WTC11 (cell line): ENCODE results near the gene TOMM5. TPM values are rescaled to one million over a fixed set of nuclear protein-coding genes. Genes with fewer than 3 reads are reported as not detected.

Experiments used
- ATAC-seq: fragments of 200-7000 bp; cut with Tn5 transposase; 2 replicates; pipeline ENCODE4 v1.10.0; 2021; ENCODE audit warnings: mild to moderate bottlenecking, moderate library complexity
- CTCF ChIA-PET: fragments of 300-600 bp; sonication (Branson Sonifier 250); formaldehyde crosslinking; loops from one replicate; lab custom pipeline; 2021; ENCODE audit warnings: antibody characterized with exemption; lab: Charles Lee
- POLR2A ChIA-PET: fragments of 350-600 bp; sonication (Branson Sonifier 250); formaldehyde crosslinking; loops from one replicate; lab custom pipeline; 2021; ENCODE audit warnings: antibody characterized with exemption; lab: Charles Lee
- DNase-seq: peaks from one replicate; pipeline ENCODE4 v3.0.0; 2021; ENCODE audit warnings: low spot score
- H3K27ac Mint-ChIP-seq: 2 replicates; pipeline ENCODE4 v1.8.0; 2021; ENCODE audit warnings: mixed read lengths
- H3K27me3 Mint-ChIP-seq: 2 replicates; pipeline ENCODE4 v1.8.0; 2021; ENCODE audit warnings: low read depth, mild to moderate bottlenecking, moderate library complexity, mixed read lengths
- H3K36me3 Mint-ChIP-seq: 2 replicates; pipeline ENCODE4 v1.8.0; 2021; ENCODE audit warnings: mixed read lengths
- H3K4me1 Mint-ChIP-seq: 2 replicates; pipeline ENCODE4 v1.8.0; 2022; ENCODE audit warnings: mixed read lengths
- H3K4me3 Mint-ChIP-seq: 2 replicates; pipeline ENCODE4 v1.8.0; 2021; ENCODE audit warnings: mild to moderate bottlenecking, moderate library complexity, mixed read lengths
- H3K9me3 Mint-ChIP-seq: 2 replicates; pipeline ENCODE4 v1.8.0; 2021; ENCODE audit warnings: mixed read lengths
- AR ChIP-seq: fragments of 250-450 bp; sonication (Bioruptor Pico); IDR thresholded peaks from 2 replicates; pipeline ENCODE4 v1.9.0; 2021; ENCODE audit warnings: mild to moderate bottlenecking
- ATF1 ChIP-seq: sonication (generic); formaldehyde crosslinking; IDR thresholded peaks from 2 replicates; pipeline ENCODE4 v1.8.1; 2023; ENCODE audit warnings: mild to moderate bottlenecking, moderate library complexity, missing genetic modification reagents
- CREB1 ChIP-seq: sonication (generic); formaldehyde crosslinking; IDR thresholded peaks from 2 replicates; pipeline ENCODE4 v1.8.0; 2023; ENCODE audit warnings: mild to moderate bottlenecking, missing genetic modification reagents
- FOXP1 ChIP-seq: sonication (generic); formaldehyde crosslinking; IDR thresholded peaks from 2 replicates; pipeline ENCODE4 v1.8.0; 2022; ENCODE audit warnings: missing genetic modification reagents, mild to moderate bottlenecking, moderate library complexity, borderline replicate concordance
- GTF2I ChIP-seq: fragments of 250-450 bp; sonication (Bioruptor Pico); conservative IDR thresholded peaks from 2 replicates; pipeline ENCODE4 v1.4.0; 2021; ENCODE audit warnings: mild to moderate bottlenecking
- HMGA2 ChIP-seq: fragments of 250-450 bp; sonication (Bioruptor Pico); IDR thresholded peaks from 2 replicates; pipeline ENCODE4 v1.4.0; 2021; ENCODE audit warnings: mild to moderate bottlenecking, moderate library complexity
- JUN ChIP-seq: sonication (generic); formaldehyde crosslinking; IDR thresholded peaks from 2 replicates; pipeline ENCODE4 v1.8.0; 2023; ENCODE audit warnings: mild to moderate bottlenecking, missing genetic modification reagents
- KAT7 ChIP-seq: sonication (generic); formaldehyde crosslinking; IDR thresholded peaks from 2 replicates; pipeline ENCODE4 v1.8.1; 2023; ENCODE audit warnings: missing genetic modification reagents, mild to moderate bottlenecking, borderline replicate concordance
- MLX ChIP-seq: sonication (generic); formaldehyde crosslinking; IDR thresholded peaks from 2 replicates; pipeline ENCODE4 v1.8.1; 2023; ENCODE audit warnings: mild to moderate bottlenecking, missing genetic modification reagents, moderate library complexity
- NFATC4 ChIP-seq: fragments of 250-450 bp; sonication (Bioruptor Pico); IDR thresholded peaks from 2 replicates; pipeline ENCODE4 v1.9.0; 2021; ENCODE audit warnings: mild to moderate bottlenecking
- NR2C2 ChIP-seq: sonication (generic); formaldehyde crosslinking; IDR thresholded peaks from 2 replicates; pipeline ENCODE4 v1.8.0; 2022; ENCODE audit warnings: mild to moderate bottlenecking, missing genetic modification reagents
- PRRX2 ChIP-seq: fragments of 250-450 bp; sonication (Bioruptor Pico); IDR thresholded peaks from 2 replicates; pipeline ENCODE4 v1.8.0; 2021; ENCODE audit warnings: mild to moderate bottlenecking
- SP1 ChIP-seq: sonication (generic); formaldehyde crosslinking; conservative IDR thresholded peaks from 2 replicates; pipeline ENCODE4 v1.8.1; 2022; ENCODE audit warnings: missing genetic modification reagents
- ZNF138 ChIP-seq: sonication (generic); formaldehyde crosslinking; conservative IDR thresholded peaks from 2 replicates; pipeline ENCODE4 v1.8.1; 2022; ENCODE audit warnings: mild to moderate bottlenecking, moderate library complexity, missing genetic modification reagents
- ZNF263 ChIP-seq: sonication (generic); formaldehyde crosslinking; IDR thresholded peaks from 2 replicates; pipeline ENCODE4 v1.8.1; 2022; ENCODE audit warnings: low read depth, mild to moderate bottlenecking, moderate library complexity, missing genetic modification reagents
- ZNF671 ChIP-seq: fragments of 250-450 bp; sonication (Bioruptor Pico); IDR thresholded peaks from 2 replicates; pipeline ENCODE4 v1.8.0; 2021; ENCODE audit warnings: mild to moderate bottlenecking
- total RNA-seq: library from RNA; stranded (reverse); gene quantifications from 3 replicates; pipeline ENCODE4 v1.2.3, GENCODE V29; 2021
- TF ChIP-seq, protein P1 (sequence below): sonication (generic); formaldehyde crosslinking; IDR thresholded peaks from 2 replicates; pipeline ENCODE4 v1.8.1; 2022; ENCODE audit warnings: mild to moderate bottlenecking, moderate library complexity, missing genetic modification reagents
- TF ChIP-seq, protein P2 (sequence below): sonication (generic); formaldehyde crosslinking; IDR thresholded peaks from 2 replicates; pipeline ENCODE4 v1.8.0; 2023; ENCODE audit warnings: mild to moderate bottlenecking, missing genetic modification reagents

Gene TOMM5
- total RNA-seq, 1 experiment from 2014 or later, result 112 TPM

- no peak for TF ChIP-seq ATF1
Measured at GRCh38 chr9:37618817-37619216, 26.4 kb upstream of the TOMM5 start (continued).

GRCh38 chr9:37617832-37618231, 25.4 kb upstream of the TOMM5 start:
- POLR2A ChIA-PET, result interaction anchor here (0.5 kb wide), 1 partner anchor 120 kb away, joined by 3 read pairs; no protein-coding TSS in a partner anchor
- no peaks in the 10 kb centered on the region for H3K36me3 Mint-ChIP-seq
- no peak overlapping the region for H3K27ac Mint-ChIP-seq
- CTCF ChIA-PET, result no interaction called here
- H3K4me3 Mint-ChIP-seq, result no peak overlapping the region
- no peak; the same call in 1 of the 2 replicates for ATAC-seq
- H3K9me3 Mint-ChIP-seq, result no peaks in the 10 kb centered on the region
- DNase-seq, result no peak
- H3K4me1 Mint-ChIP-seq, result peaks cover 5% of the 10 kb centered on the region; the same call in 1 of the 2 replicates
- no peak for TF ChIP-seq KAT7
- no peak for TF ChIP-seq NR2C2 (CRISPR knock-in tag)
- TF ChIP-seq CREB1 (CRISPR knock-in tag), result no peak
- TF ChIP-seq HMGA2 (CRISPR knock-in tag), result no peak
- no peak for TF ChIP-seq ATF1
- TF ChIP-seq MLX (CRISPR knock-in tag), result no peak
- TF ChIP-seq PRRX2 (CRISPR knock-in tag), result no peak
- H3K27me3 Mint-ChIP-seq, result no peaks in the 10 kb centered on the region

DNA sequence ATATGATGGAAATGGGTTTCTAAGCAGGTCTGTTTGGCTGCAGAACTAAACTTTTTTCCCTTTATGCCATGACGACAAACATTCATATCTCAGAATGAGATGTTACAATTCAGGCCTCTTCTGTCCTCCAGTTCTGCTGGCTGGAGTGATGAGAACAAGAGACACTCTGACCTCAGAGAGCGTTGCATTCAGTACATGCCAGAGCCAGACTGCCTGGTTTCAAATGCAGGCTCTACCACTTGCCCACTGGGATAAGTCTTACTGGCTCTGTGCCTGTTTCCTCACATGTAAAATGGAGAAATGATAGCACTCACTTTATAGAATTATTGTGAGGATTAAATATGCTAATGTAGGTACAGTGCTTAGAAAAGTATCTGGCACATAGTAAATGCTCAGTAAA, 24.8 kb upstream of the TOMM5 start:
- Mint-ChIP-seq H3K27ac (no peak overlapping the region), H3K4me3 (no peak overlapping the region), H3K27me3 (no peaks in the 10 kb centered on the region), H3K4me1 (peaks cover 5% of the 10 kb centered on the region; the same call in 1 of the 2 replicates), H3K36me3 (no peaks in the 10 kb centered on the region), H3K9me3 (no peaks in the 10 kb centered on the region)
- POLR2A ChIA-PET, result no interaction called here
- ATAC-seq (no peak), DNase-seq (no peak)
- CTCF ChIA-PET, result no interaction called here
- no peak for TF ChIP-seq NR2C2 (CRISPR knock-in tag)

DNA sequence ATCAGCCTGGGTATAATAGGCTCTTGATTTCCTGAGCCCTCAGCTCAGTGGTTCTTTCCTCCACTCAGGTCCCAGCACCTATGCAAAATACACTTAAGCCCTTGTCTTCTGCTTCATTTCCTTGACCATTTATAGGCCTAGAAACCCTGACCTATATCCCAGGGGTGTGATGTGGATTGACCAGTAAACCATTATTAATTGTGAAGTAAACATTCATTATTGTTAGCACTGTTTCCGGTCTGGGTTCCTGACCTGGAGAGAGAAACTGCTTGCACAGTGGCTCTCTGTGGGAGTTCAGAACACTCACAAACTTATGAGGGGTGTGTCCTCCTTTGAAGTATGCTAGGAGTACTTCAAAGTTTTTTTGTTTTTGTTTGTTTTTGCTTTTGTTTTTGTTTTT, 19.6 kb upstream of the TOMM5 start:
- Mint-ChIP-seq H3K27ac (no peak overlapping the region), H3K4me3 (no peak overlapping the region), H3K9me3 (no peaks in the 10 kb centered on the region), H3K4me1 (no peaks in the 10 kb centered on the region), H3K36me3 (no peaks in the 10 kb centered on the region), H3K27me3 (no peaks in the 10 kb centered on the region)
- ATAC-seq (no peak), DNase-seq (no peak)
- POLR2A ChIA-PET, result no interaction called here
- TF ChIP-seq GTF2I (CRISPR knock-in tag) (no peak), JUN (CRISPR knock-in tag) (no peak), SP1 (CRISPR knock-in tag) (no peak), ZNF138 (CRISPR knock-in tag) (no peak), MLX (CRISPR knock-in tag) (no peak), PRRX2 (CRISPR knock-in tag) (no peak), NFATC4 (CRISPR knock-in tag) (no peak), ZNF671 (CRISPR knock-in tag) (no peak), FOXP1 (CRISPR knock-in tag) (no peak), AR (no peak), ZNF263 (CRISPR knock-in tag) (no peak)
- TF ChIP-seq, protein P1, sequence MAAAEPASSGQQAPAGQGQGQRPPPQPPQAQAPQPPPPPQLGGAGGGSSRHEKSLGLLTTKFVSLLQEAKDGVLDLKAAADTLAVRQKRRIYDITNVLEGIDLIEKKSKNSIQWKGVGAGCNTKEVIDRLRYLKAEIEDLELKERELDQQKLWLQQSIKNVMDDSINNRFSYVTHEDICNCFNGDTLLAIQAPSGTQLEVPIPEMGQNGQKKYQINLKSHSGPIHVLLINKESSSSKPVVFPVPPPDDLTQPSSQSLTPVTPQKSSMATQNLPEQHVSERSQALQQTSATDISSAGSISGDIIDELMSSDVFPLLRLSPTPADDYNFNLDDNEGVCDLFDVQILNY (CRISPR knock-in tag), result no peak
- TF ChIP-seq, protein P2, sequence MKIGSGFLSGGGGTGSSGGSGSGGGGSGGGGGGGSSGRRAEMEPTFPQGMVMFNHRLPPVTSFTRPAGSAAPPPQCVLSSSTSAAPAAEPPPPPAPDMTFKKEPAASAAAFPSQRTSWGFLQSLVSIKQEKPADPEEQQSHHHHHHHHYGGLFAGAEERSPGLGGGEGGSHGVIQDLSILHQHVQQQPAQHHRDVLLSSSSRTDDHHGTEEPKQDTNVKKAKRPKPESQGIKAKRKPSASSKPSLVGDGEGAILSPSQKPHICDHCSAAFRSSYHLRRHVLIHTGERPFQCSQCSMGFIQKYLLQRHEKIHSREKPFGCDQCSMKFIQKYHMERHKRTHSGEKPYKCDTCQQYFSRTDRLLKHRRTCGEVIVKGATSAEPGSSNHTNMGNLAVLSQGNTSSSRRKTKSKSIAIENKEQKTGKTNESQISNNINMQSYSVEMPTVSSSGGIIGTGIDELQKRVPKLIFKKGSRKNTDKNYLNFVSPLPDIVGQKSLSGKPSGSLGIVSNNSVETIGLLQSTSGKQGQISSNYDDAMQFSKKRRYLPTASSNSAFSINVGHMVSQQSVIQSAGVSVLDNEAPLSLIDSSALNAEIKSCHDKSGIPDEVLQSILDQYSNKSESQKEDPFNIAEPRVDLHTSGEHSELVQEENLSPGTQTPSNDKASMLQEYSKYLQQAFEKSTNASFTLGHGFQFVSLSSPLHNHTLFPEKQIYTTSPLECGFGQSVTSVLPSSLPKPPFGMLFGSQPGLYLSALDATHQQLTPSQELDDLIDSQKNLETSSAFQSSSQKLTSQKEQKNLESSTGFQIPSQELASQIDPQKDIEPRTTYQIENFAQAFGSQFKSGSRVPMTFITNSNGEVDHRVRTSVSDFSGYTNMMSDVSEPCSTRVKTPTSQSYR (CRISPR knock-in tag), result no peak
- CTCF ChIA-PET, result no interaction called here
